IPS-18a (cell line): Measurements from ENCODE around the gene PHF1.
"Not testable (repeated sequence)": the region's sequence is repeated elsewhere in the genome, so short reads cannot be mapped to it uniquely, and the experiment has no call there.

ENCODE experiments used
- H3K27ac ChIP-seq: one replicate; pipeline ENCODE4 v1.5.1; 2013; ENCODE audit warnings: low read length
- H3K27me3 ChIP-seq: one replicate; pipeline ENCODE4 v1.6.1; 2013; ENCODE audit warnings: mild to moderate bottlenecking, low read length; ENCODE audit not compliant: control insufficient read depth, insufficient read depth
- H3K36me3 ChIP-seq: one replicate; pipeline ENCODE4 v1.6.1; 2013; ENCODE audit warnings: low read depth, low read length; ENCODE audit not compliant: control insufficient read depth
- H3K4me1 ChIP-seq: one replicate; pipeline ENCODE4 v1.6.1; 2013; ENCODE audit warnings: low read depth, low read length; ENCODE audit not compliant: control insufficient read depth
- H3K4me3 ChIP-seq: one replicate; pipeline ENCODE4 v1.5.1; 2013; ENCODE audit warnings: low read length
- H3K9ac ChIP-seq: one replicate; pipeline ENCODE4 v1.6.1; 2013; ENCODE audit warnings: mild to moderate bottlenecking, low read length, moderate library complexity
- H3K9me3 ChIP-seq: one replicate; pipeline ENCODE4 v1.6.1; 2013; ENCODE audit warnings: low read depth, low read length; ENCODE audit not compliant: control insufficient read depth

The PHF1 gene

DNA sequence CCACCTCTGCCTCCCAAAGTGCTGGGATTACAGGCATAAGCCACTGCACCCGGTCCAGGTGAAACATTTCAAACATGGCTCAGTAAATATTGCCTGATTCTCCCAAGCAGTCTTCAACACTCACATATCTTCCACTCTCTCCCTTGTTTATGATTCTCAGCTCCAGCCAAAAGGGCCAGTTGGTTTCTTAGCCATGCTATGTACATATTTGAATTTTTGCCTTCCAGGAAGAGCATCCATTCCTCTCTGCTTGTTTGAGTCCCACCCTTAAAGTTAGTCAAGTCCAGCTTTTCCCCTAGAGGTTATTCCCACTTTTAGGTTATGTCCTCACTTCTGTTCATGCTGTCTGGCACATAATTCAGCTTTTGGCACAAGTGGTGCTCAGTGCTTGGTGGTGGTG is 13.3 kb upstream of the PHF1 start:
- Histone ChIP-seq H3K4me3 (no peak overlapping the region), H3K36me3 (peaks cover 38% of the 10 kb centered on the region), H3K9me3 (no peaks in the 10 kb centered on the region), H3K9ac (no peak overlapping the region), H3K4me1 (no peaks in the 10 kb centered on the region), H3K27ac (no peak overlapping the region), H3K27me3 (no peaks in the 10 kb centered on the region)

- H3K4me3 ChIP-seq, H3K27me3 ChIP-seq, H3K9ac ChIP-seq, H3K4me1 ChIP-seq, H3K27ac ChIP-seq, H3K9me3 ChIP-seq: not testable (repeated sequence)
- peaks cover 48% of the 10 kb centered on the region for H3K36me3 ChIP-seq
These were observed 12.2 kb upstream of the PHF1 start for GRCh38 chr6:33398601-33399000.

GRCh38 chr6:33399881-33400280 is 10.9 kb upstream of the PHF1 start:
- H3K9me3 ChIP-seq, H3K4me3 ChIP-seq, H3K27ac ChIP-seq, H3K4me1 ChIP-seq, H3K9ac ChIP-seq, H3K27me3 ChIP-seq: not testable (repeated sequence)
- peaks cover 58% of the 10 kb centered on the region for H3K36me3 ChIP-seq

DNA sequence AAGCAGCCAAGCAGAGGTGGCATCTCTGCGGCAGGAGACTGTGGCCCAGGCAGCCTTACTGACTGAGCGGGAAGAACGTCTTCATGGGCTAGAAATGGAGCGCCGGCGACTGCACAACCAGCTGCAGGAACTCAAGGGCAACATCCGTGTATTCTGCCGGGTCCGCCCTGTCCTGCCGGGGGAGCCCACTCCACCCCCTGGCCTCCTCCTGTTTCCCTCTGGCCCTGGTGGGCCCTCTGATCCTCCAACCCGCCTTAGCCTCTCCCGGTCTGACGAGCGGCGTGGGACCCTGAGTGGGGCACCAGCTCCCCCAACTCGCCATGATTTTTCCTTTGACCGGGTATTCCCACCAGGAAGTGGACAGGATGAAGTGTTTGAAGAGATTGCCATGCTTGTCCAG is 5.9 kb upstream of the PHF1 start:
- no peaks in the 10 kb centered on the region for H3K9me3 ChIP-seq
- H3K4me3 ChIP-seq, result no peak overlapping the region
- peaks cover 4% of the 10 kb centered on the region for H3K4me1 ChIP-seq
- H3K36me3 ChIP-seq, result peaks cover 70% of the 10 kb centered on the region
- H3K9ac ChIP-seq, result no peak overlapping the region
- H3K27ac ChIP-seq, result no peak overlapping the region
- no peaks in the 10 kb centered on the region for H3K27me3 ChIP-seq

GRCh38 chr6:33405386-33405940 is 5.4 kb upstream of the PHF1 start:
- Histone ChIP-seq H3K27me3 (no peaks in the 10 kb centered on the region), H3K9me3 (no peaks in the 10 kb centered on the region), H3K27ac (no peak overlapping the region), H3K9ac (no peak overlapping the region), H3K36me3 (peaks cover 65% of the 10 kb centered on the region), H3K4me3 (no peak overlapping the region), H3K4me1 (peaks cover 4% of the 10 kb centered on the region)

DNA sequence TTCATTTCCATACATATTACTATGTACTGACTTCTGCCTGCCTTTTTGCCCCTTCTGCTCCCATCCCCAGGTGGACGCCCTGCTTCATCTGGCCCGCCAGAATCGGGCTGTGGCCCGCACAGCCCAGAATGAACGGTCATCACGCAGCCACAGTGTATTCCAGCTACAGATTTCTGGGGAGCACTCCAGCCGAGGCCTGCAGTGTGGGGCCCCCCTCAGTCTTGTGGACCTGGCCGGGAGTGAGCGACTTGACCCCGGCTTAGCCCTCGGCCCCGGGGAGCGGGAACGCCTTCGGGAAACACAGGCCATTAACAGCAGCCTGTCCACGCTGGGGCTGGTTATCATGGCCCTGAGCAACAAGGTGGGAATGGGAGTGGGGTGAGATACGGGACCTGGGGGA is 4.7 kb upstream of the PHF1 start:
- Histone ChIP-seq H3K27me3 (no peaks in the 10 kb centered on the region), H3K27ac (no peak overlapping the region), H3K9me3 (no peaks in the 10 kb centered on the region), H3K4me3 (no peak overlapping the region), H3K36me3 (peaks cover 65% of the 10 kb centered on the region), H3K4me1 (peaks cover 4% of the 10 kb centered on the region), H3K9ac (no peak overlapping the region)

- Histone ChIP-seq H3K36me3 (peaks cover 60% of the 10 kb centered on the region), H3K27ac (no peak overlapping the region), H3K4me3 (no peak overlapping the region)
These were observed 3.6 kb upstream of the PHF1 start for GRCh38 chr6:33407132-33407718.

DNA sequence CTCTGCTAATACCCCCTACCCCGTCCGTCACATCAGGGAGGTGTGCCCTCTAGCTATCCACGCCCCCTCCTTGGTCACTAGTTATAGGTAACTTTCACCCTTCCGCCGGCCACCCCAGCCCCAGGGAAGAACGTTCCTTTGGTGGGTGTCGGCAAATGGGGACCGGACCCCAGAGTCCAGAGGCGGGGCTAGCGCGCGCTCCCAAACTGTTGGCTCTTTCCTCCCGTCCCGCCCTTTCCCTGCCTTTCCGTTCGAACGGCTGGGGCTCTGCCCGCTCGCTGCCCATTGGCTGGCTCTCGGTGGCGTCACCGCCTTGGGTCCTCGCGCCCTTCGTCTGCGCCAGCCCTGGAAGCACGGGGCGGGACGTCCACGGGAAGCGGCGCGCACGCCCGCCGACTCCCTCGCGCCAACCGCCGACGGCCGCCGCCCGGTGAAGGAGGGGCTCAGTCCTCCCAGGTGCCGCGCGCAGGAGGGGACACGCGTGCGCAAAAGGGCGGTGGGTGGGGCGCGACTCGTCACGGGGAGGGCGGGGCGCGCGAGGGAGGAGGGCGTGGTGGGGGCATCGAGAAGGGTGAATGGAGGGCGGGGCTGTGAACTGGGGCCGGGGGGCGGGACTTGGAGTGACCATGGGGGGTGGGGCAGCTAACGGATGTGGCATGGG is 634 bp upstream of the PHF1 start:
- Histone ChIP-seq H3K36me3 (peaks cover 52% of the 10 kb centered on the region), H3K27me3 (no peaks in the 10 kb centered on the region), H3K9ac (peak overlapping the region; percentile 43), H3K27ac (no peak overlapping the region), H3K4me3 (peak overlapping the region; percentile 60), H3K4me1 (peaks cover 5% of the 10 kb centered on the region), H3K9me3 (no peaks in the 10 kb centered on the region)

More at GRCh38 chr6:33407132-33407718, 3.6 kb upstream of the PHF1 start:
- Histone ChIP-seq H3K9me3 (no peaks in the 10 kb centered on the region), H3K9ac (no peak overlapping the region), H3K27me3 (no peaks in the 10 kb centered on the region), H3K4me1 (peaks cover 4% of the 10 kb centered on the region)

GRCh38 chr6:33411632-33412005 is 805 bp downstream of the PHF1 start:
- Histone ChIP-seq H3K36me3 (peaks cover 51% of the 10 kb centered on the region), H3K4me3 (peak overlapping the region; percentile 85), H3K9ac (peak overlapping the region; percentile 67), H3K9me3 (no peaks in the 10 kb centered on the region), H3K27me3 (no peaks in the 10 kb centered on the region), H3K4me1 (peaks cover 11% of the 10 kb centered on the region), H3K27ac (no peak overlapping the region)

GRCh38 chr6:33412140-33413009 is 1.6 kb downstream of the PHF1 start:
- H3K4me1 ChIP-seq, result peaks cover 12% of the 10 kb centered on the region

DNA sequence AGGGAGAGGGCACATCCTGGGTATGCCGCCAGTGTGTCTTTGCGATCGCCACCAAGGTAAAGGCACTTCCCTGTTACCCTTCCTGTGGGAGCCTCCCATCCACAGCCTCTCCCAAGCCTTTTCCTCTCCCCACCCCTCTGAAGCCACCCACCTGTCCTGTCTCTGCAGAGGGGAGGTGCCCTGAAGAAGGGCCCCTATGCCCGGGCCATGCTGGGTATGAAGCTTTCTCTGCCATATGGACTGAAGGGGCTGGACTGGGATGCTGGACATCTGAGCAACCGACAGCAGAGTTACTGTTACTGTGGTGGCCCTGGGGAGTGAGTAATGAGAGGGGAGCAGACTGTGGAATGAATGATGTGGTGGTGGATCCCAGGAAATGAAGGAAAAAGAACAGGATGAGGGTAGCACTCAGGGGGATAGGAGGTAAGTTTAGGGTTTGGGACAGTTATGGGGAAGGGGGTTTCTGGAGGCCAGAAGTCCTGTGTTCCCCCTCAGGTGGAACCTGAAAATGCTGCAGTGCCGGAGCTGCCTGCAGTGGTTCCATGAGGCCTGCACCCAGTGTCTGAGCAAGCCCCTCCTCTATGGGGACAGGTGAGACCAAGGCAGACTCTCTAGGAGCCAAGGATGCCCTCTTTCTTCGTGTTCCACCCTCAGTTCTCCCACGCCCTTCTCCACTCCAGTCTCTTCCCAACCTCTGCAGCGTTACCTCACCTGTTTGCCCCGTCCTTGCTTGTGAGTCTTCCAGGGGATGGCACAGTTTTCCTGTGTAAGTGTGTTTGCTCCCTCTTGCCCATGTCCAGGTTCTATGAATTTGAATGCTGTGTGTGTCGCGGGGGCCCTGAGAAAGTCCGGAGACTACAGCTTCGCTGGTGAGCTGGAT is 2.7 kb downstream of the PHF1 start:
- peaks cover 13% of the 10 kb centered on the region for H3K4me1 ChIP-seq
- no peak overlapping the region for H3K9ac ChIP-seq
- H3K27me3 ChIP-seq, result no peaks in the 10 kb centered on the region
- H3K36me3 ChIP-seq, result peaks cover 32% of the 10 kb centered on the region
- no peak overlapping the region for H3K27ac ChIP-seq
- H3K9me3 ChIP-seq, result no peaks in the 10 kb centered on the region
- no peak overlapping the region for H3K4me3 ChIP-seq

More at GRCh38 chr6:33412140-33413009, 1.6 kb downstream of the PHF1 start:
- H3K36me3 ChIP-seq, result peaks cover 43% of the 10 kb centered on the region
- no peak overlapping the region for H3K4me3 ChIP-seq
- H3K9ac ChIP-seq, result no peak overlapping the region
- H3K27me3 ChIP-seq, result no peaks in the 10 kb centered on the region
- H3K27ac ChIP-seq, result no peak overlapping the region
- no peaks in the 10 kb centered on the region for H3K9me3 ChIP-seq
